Loucy (cell line): ENCODE measurements around the gene CTXN3.

Source experiments
- H2AFZ ChIP-seq: fragments of 200-600 bp; sonication (generic); 2 replicates; pipeline ENCODE4 v1.6.0; 2016; ENCODE audit warnings: antibody characterized with exemption, mild to moderate bottlenecking, low read length, moderate library complexity
- H3F3A ChIP-seq: fragments of 200-600 bp; 2 replicates; pipeline ENCODE4 v1.6.0; 2016; ENCODE audit warnings: antibody characterized with exemption, low read depth, mild to moderate bottlenecking
- H3K27me3 ChIP-seq: fragments of 200-600 bp; sonication (generic); 2 replicates; pipeline ENCODE4 v1.6.1; 2014; ENCODE audit warnings: low read length, mild to moderate bottlenecking; ENCODE audit not compliant: insufficient read depth, poor library complexity, severe bottlenecking
- H3K36me3 ChIP-seq: fragments of 200-600 bp; sonication (generic); 2 replicates; pipeline ENCODE4 v1.6.1; 2016; ENCODE audit warnings: low read length; ENCODE audit not compliant: insufficient read depth
- H3K4me1 ChIP-seq: fragments of 200-600 bp; sonication (generic); 2 replicates; pipeline ENCODE4 v1.5.1; 2014; ENCODE audit warnings: low read length, mild to moderate bottlenecking; ENCODE audit not compliant: insufficient read depth, poor library complexity, severe bottlenecking
- H3K4me2 ChIP-seq: fragments of 200-600 bp; sonication (generic); 2 replicates; pipeline ENCODE4 v1.6.0; 2014; ENCODE audit warnings: antibody characterized with exemption, low read length, low read depth, mild to moderate bottlenecking; ENCODE audit not compliant: poor library complexity, severe bottlenecking
- H3K4me3 ChIP-seq: fragments of 200-600 bp; sonication (generic); 2 replicates; pipeline ENCODE4 v1.5.1; 2014; ENCODE audit warnings: low read length, mild to moderate bottlenecking, mixed read lengths; ENCODE audit not compliant: poor library complexity, severe bottlenecking
- H3K79me2 ChIP-seq: fragments of 200-600 bp; sonication (generic); 2 replicates; pipeline ENCODE4 v1.6.1; 2014; ENCODE audit warnings: low read length; ENCODE audit not compliant: insufficient read depth
- H3K9ac ChIP-seq: fragments of 200-600 bp; sonication (generic); 2 replicates; pipeline ENCODE4 v1.6.0; 2014; ENCODE audit warnings: mild to moderate bottlenecking, low read depth, low read length, moderate library complexity; ENCODE audit not compliant: poor library complexity, severe bottlenecking
- H3K9me2 ChIP-seq: fragments of 200-600 bp; sonication (generic); replicated peaks from 2 replicates; pipeline ENCODE4 v1.6.1; 2016; ENCODE audit warnings: low read depth, low read length, mixed read lengths
- H3K9me3 ChIP-seq: fragments of 200-600 bp; sonication (generic); 2 replicates; pipeline ENCODE4 v1.6.1; 2014; ENCODE audit warnings: mild to moderate bottlenecking, antibody characterized with exemption, low read length, low read depth; ENCODE audit not compliant: insufficient read depth
- H4K20me1 ChIP-seq: fragments of 200-600 bp; sonication (generic); 2 replicates; pipeline ENCODE4 v1.6.0; 2014; ENCODE audit warnings: antibody characterized with exemption, low read length, mild to moderate bottlenecking; ENCODE audit not compliant: insufficient read depth, poor library complexity, severe bottlenecking
- CTCF ChIP-seq: fragments of 200-600 bp; sonication (generic); conservative IDR thresholded peaks from 2 replicates; pipeline ENCODE4 v1.5.1; 2014; ENCODE audit warnings: mild to moderate bottlenecking, antibody characterized with exemption, low read length
- EZH2phosphoT487 ChIP-seq: fragments of 200-600 bp; IDR thresholded peaks from 2 replicates; pipeline ENCODE4 v1.6.1; 2018; ENCODE audit warnings: antibody characterized with exemption, mild to moderate bottlenecking, moderate library complexity, borderline replicate concordance

CTXN3 gene

DNA sequence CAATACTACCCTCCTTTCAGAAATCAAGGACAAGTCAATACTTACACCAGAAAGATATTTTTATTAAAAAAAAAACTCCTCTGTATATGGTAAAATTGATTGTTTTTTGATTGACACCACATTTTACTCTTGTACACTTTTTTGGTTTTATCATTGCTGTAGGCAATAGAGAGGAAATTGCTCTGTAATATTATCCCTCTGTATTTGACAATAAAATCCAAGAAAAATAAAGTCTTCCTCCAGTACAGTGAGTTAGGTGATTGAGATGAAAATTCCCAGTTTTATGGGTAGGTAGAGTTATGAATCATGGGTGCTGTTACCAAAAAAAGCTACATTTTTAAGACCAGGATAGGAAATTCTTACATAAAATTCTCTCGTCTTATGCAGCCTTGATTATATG is 31.7 kb downstream of the CTXN3 start:
- H3K27me3 ChIP-seq, result no peaks in the 10 kb centered on the region
- H3K4me2 ChIP-seq, result no peak overlapping the region
- no peaks in the 10 kb centered on the region for H4K20me1 ChIP-seq
- no peak overlapping the region for H3K4me3 ChIP-seq
- no peaks in the 10 kb centered on the region for H3K4me1 ChIP-seq
- H3F3A ChIP-seq, result no peaks in the 10 kb centered on the region
- H3K9ac ChIP-seq, result no peak overlapping the region
- TF ChIP-seq EZH2phosphoT487, result no peak
- TF ChIP-seq CTCF, result no peak
- no peaks in the 10 kb centered on the region for H3K9me3 ChIP-seq
- H3K9me2 ChIP-seq, result no peaks in the 10 kb centered on the region
- no peak overlapping the region for H2AFZ ChIP-seq
- no peaks in the 10 kb centered on the region for H3K79me2 ChIP-seq
- no peaks in the 10 kb centered on the region for H3K36me3 ChIP-seq

- H3F3A ChIP-seq, result no peaks in the 10 kb centered on the region
- no peaks in the 10 kb centered on the region for H3K9me2 ChIP-seq
- no peaks in the 10 kb centered on the region for H3K27me3 ChIP-seq
- H3K4me2 ChIP-seq, result no peak overlapping the region
- no peak overlapping the region for H3K9ac ChIP-seq
- no peaks in the 10 kb centered on the region for H3K36me3 ChIP-seq
- H3K79me2 ChIP-seq, result no peaks in the 10 kb centered on the region
- H3K4me3 ChIP-seq, result no peak overlapping the region
- TF ChIP-seq EZH2phosphoT487 (no peak), CTCF (no peak)
- no peaks in the 10 kb centered on the region for H3K4me1 ChIP-seq
- no peaks in the 10 kb centered on the region for H4K20me1 ChIP-seq
- H2AFZ ChIP-seq, result no peak overlapping the region
- H3K9me3 ChIP-seq, result no peaks in the 10 kb centered on the region
Measured at GRCh38 chr5:127683008-127683407, 34.1 kb downstream of the CTXN3 start.

GRCh38 chr5:127684726-127685467 is 36.0 kb downstream of the CTXN3 start:
- Histone ChIP-seq H3K4me2 (no peak overlapping the region), H3K4me1 (no peaks in the 10 kb centered on the region), H3K4me3 (no peak overlapping the region), H3K9me2 (no peaks in the 10 kb centered on the region), H3K27me3 (no peaks in the 10 kb centered on the region), H3F3A (no peaks in the 10 kb centered on the region), H2AFZ (no peak overlapping the region), H3K36me3 (no peaks in the 10 kb centered on the region), H3K9me3 (no peaks in the 10 kb centered on the region), H4K20me1 (no peaks in the 10 kb centered on the region), H3K79me2 (no peaks in the 10 kb centered on the region), H3K9ac (no peak overlapping the region)
- no peak for TF ChIP-seq EZH2phosphoT487
- no peak for TF ChIP-seq CTCF
